HCT116 (cell line): ENCODE data around the gene GATAD2A. TPM values are rescaled to one million over a fixed set of nuclear protein-coding genes. Genes with fewer than 3 reads are reported as not detected.

ENCODE experiments used
- ATAC-seq: fragments of 200-7000 bp; cut with Tn5 transposase; 2 replicates; pipeline ENCODE4 v1.9.1; 2020; ENCODE audit warnings: mild to moderate bottlenecking, moderate library complexity
- BruUV-seq: library from RNA; stranded (reverse); fragments of 400-500 nt; replicated peaks from 2 replicates; lab custom pipeline; 2021; lab: Mats Ljungman, UMichigan
- CTCF ChIA-PET: fragments of 300-600 bp; sonication (Branson Sonifier 250); formaldehyde crosslinking; loops from one replicate; lab custom pipeline; 2021; ENCODE audit warnings: antibody characterized with exemption; lab: Charles Lee
- POLR2A ChIA-PET: fragments of 300-600, 350-600 bp; sonication (Branson Sonifier 250); formaldehyde crosslinking; loops from one replicate; lab custom pipeline; 2021; ENCODE audit warnings: antibody characterized with exemption; lab: Charles Lee
- RAD21 ChIA-PET, 2 experiments: fragments of 300-600 bp; sonication (Branson Sonifier 250); formaldehyde crosslinking; loops; one replicate each; lab custom pipeline; 2023; ENCODE audit warnings: low total read pairs in 2 of 2; ENCODE audit not compliant: uncharacterized antibody in 2 of 2, unreplicated experiment in 2 of 2, low non-redundant PET in 1 of 2; lab: Charles Lee
- DNase-seq: peaks from one replicate; pipeline ENCODE4 v3.0.0-alpha.2; 2010; ENCODE audit warnings: low read depth, low spot score
- H2AFZ ChIP-seq: fragments of 200-600 bp; shearing (Covaris generic), sonication (generic); 2 replicates; pipeline ENCODE4 v1.6.1; 2017; ENCODE audit warnings: low read depth, mixed run types, mixed read lengths, antibody characterized with exemption, low read length; ENCODE audit not compliant: poor library complexity, severe bottlenecking
- H3K27ac ChIP-seq: 2 replicates; pipeline ENCODE4 v1.5.1; 2012; ENCODE audit warnings: low read depth, low read length
- H3K27me3 ChIP-seq: fragments of 200-600 bp; sonication (generic); 2 replicates; pipeline ENCODE4 v1.6.1; 2016; ENCODE audit warnings: mixed run types, low read length, mixed read lengths; ENCODE audit not compliant: insufficient read depth
- H3K36me3 ChIP-seq, 2 experiments: fragments of 200-500 bp in 1 of 2; fragments of 200-600 bp in 1 of 2; sonication (Bioruptor generic) in 1 of 2; sonication (generic) in 1 of 2; 2 replicates each; pipeline versions ENCODE4 v1.5.1 to v1.6.1; 2014 to 2016; ENCODE audit warnings: low read length in 2 of 2, inconsistent platforms in 1 of 2, mixed read lengths in 1 of 2, mixed run types in 1 of 2; ENCODE audit not compliant: insufficient read depth in 2 of 2, control insufficient read depth in 1 of 2
- H3K4me1 ChIP-seq, 2 experiments: fragments of 200-600 bp in 1 of 2; sonication (generic) in 1 of 2; 2 replicates each; pipeline versions ENCODE4 v1.5.1 to v1.6.1; 2012 to 2017; ENCODE audit warnings: low read length in 2 of 2, inconsistent platforms in 1 of 2, mild to moderate bottlenecking in 1 of 2, mixed read lengths in 1 of 2, mixed run types in 1 of 2, moderate library complexity in 1 of 2; ENCODE audit not compliant: insufficient read depth in 2 of 2, control insufficient read depth in 1 of 2
- H3K4me2 ChIP-seq: fragments of 200-600 bp; sonication (generic); 2 replicates; pipeline ENCODE4 v1.6.1; 2017; ENCODE audit warnings: mixed run types, low read length, mixed read lengths
- H3K4me3 ChIP-seq, 2 experiments: fragments of 200-600 bp in 1 of 2; sonication (generic) in 1 of 2; replicated peaks in 1 of 2; 2 replicates each; pipeline ENCODE4 v1.5.1; 2011 to 2016; ENCODE audit warnings: low read length in 2 of 2, control low read depth in 1 of 2, low read depth in 1 of 2, mild to moderate bottlenecking in 1 of 2, mixed read lengths in 1 of 2, mixed run types in 1 of 2
- H3K79me2 ChIP-seq: fragments of 200-600 bp; sonication (generic); 2 replicates; pipeline ENCODE4 v1.6.1; 2017; ENCODE audit warnings: mild to moderate bottlenecking, mixed run types, low read length, moderate library complexity, mixed read lengths; ENCODE audit not compliant: insufficient read depth
- H3K9ac ChIP-seq: fragments of 200-600 bp; sonication (generic); 2 replicates; pipeline ENCODE4 v1.6.1; 2016; ENCODE audit warnings: low read length, mixed read lengths
- H3K9me2 ChIP-seq: fragments of 200-600 bp; sonication (generic), shearing (Covaris generic); 2 replicates; pipeline ENCODE4 v1.6.1; 2017; ENCODE audit warnings: mixed run types, mild to moderate bottlenecking, moderate library complexity; ENCODE audit not compliant: insufficient read depth
- H3K9me3 ChIP-seq, 2 experiments: fragments of 200-500 bp in 1 of 2; fragments of 200-600 bp in 1 of 2; sonication (Bioruptor generic) in 1 of 2; sonication (generic) in 1 of 2; 2 replicates each; pipeline ENCODE4 v1.6.1; 2014 to 2017; ENCODE audit warnings: low read length in 2 of 2, mixed read lengths in 2 of 2, inconsistent platforms in 1 of 2, low read depth in 1 of 2, mild to moderate bottlenecking in 1 of 2, mixed run types in 1 of 2, moderate library complexity in 1 of 2; ENCODE audit not compliant: control insufficient read depth in 1 of 2, insufficient read depth in 1 of 2
- H4K20me1 ChIP-seq: fragments of 200-600 bp; sonication (generic), shearing (Covaris generic); 2 replicates; pipeline ENCODE4 v1.6.1; 2017; ENCODE audit warnings: mixed run types, mild to moderate bottlenecking, moderate library complexity; ENCODE audit not compliant: insufficient read depth
- ATF3 ChIP-seq: IDR thresholded peaks from 2 replicates; pipeline ENCODE4 v1.6.1; 2012
- CBX3 ChIP-seq: IDR thresholded peaks from 2 replicates; pipeline ENCODE4 v1.6.1; 2012; ENCODE audit warnings: low read depth
- CEBPB ChIP-seq: IDR thresholded peaks from 2 replicates; pipeline ENCODE4 v1.6.1; 2012; ENCODE audit warnings: low read depth
- CTCF ChIP-seq, 3 experiments: fragments of 200-600 bp in 1 of 3; sonication (generic) in 1 of 3; IDR thresholded peaks in 2 of 3; conservative IDR thresholded peaks in 1 of 3; 2 replicates each; pipeline ENCODE4 v1.5.1; 2012 to 2017; ENCODE audit warnings: low read depth in 2 of 3, low read length in 2 of 3, antibody characterized with exemption in 1 of 3, borderline replicate concordance in 1 of 3, control low read depth in 1 of 3, mild to moderate bottlenecking in 1 of 3, mixed read lengths in 1 of 3, mixed run types in 1 of 3, moderate library complexity in 1 of 3; ENCODE audit not compliant: insufficient read depth in 1 of 3
- EGR1 ChIP-seq: IDR thresholded peaks from 2 replicates; pipeline ENCODE4 v1.6.1; 2012; ENCODE audit warnings: low read depth
- ELF1 ChIP-seq: IDR thresholded peaks from 2 replicates; pipeline ENCODE4 v1.6.1; 2012; ENCODE audit warnings: low read depth, borderline replicate concordance
- EZH2phosphoT487 ChIP-seq: fragments of 200-600 bp; IDR thresholded peaks from 2 replicates; pipeline ENCODE4 v1.6.1; 2018; ENCODE audit warnings: antibody characterized with exemption, borderline replicate concordance
- JUND ChIP-seq: IDR thresholded peaks from 2 replicates; pipeline ENCODE4 v1.6.1; 2012
- POLR2A ChIP-seq: IDR thresholded peaks from 2 replicates; pipeline ENCODE4 v1.7.0; 2011; ENCODE audit warnings: borderline replicate concordance; ENCODE audit not compliant: insufficient read depth, insufficient read length; ENCODE audit errors: extremely low read depth
- POLR2AphosphoS5 ChIP-seq: IDR thresholded peaks from 2 replicates; pipeline ENCODE4 v1.6.1; 2011; ENCODE audit warnings: mild to moderate bottlenecking, low read depth, low read length, moderate library complexity
- SIN3A ChIP-seq: IDR thresholded peaks from 2 replicates; pipeline ENCODE4 v1.6.1; 2012; ENCODE audit warnings: low read depth
- SP1 ChIP-seq: IDR thresholded peaks from 2 replicates; pipeline ENCODE4 v1.6.1; 2012; ENCODE audit warnings: low read depth
- SRF ChIP-seq: IDR thresholded peaks from 2 replicates; pipeline ENCODE4 v1.6.1; 2012; ENCODE audit warnings: low read depth
- TCF7L2 ChIP-seq: IDR thresholded peaks from 2 replicates; pipeline ENCODE4 v1.7.0; 2011; ENCODE audit warnings: borderline replicate concordance, inconsistent platforms; ENCODE audit not compliant: insufficient read depth, insufficient read length; ENCODE audit errors: extremely low read depth
- YY1 ChIP-seq: IDR thresholded peaks from 2 replicates; pipeline ENCODE4 v1.6.1; 2011; ENCODE audit warnings: low read length, low read depth, moderate library complexity, mild to moderate bottlenecking; ENCODE audit not compliant: insufficient replicate concordance; ENCODE audit errors: extremely low read depth
- ZNF274 ChIP-seq: fragments of 200-500 bp; sonication (Bioruptor generic); IDR thresholded peaks from 2 replicates; pipeline ENCODE4 v1.6.1; 2014; ENCODE audit warnings: mild to moderate bottlenecking, low read depth, low read length, inconsistent platforms
- intact Hi-C: fragments of 100-400 bp; cut with micrococcal nuclease; formaldehyde crosslinking; loops from 2 replicates; pipeline ENCODE4 v1.10.0; 2022
- total RNA-seq: library from RNA; stranded (reverse); gene quantifications from one replicate; pipeline ENCODE4 v1.2.1, GENCODE V29; 2021; ENCODE audit not compliant: unreplicated experiment

GATAD2A gene
- total RNA-seq, 1 experiment from 2014 or later = 130 TPM

GRCh38 chr19:19458110-19458816 lies 52.8 kb downstream of the GATAD2A start:
- Histone ChIP-seq H3K9me2 (no peaks in the 10 kb centered on the region), H3K79me2 (peaks cover 99% of the 10 kb centered on the region), H3K9me3 (no peaks in the 10 kb centered on the region), H3K36me3 (no peaks in the 10 kb centered on the region), H4K20me1 (peaks cover 8% of the 10 kb centered on the region; the same call in 1 of the 2 replicates), H3K27ac (no peak overlapping the region), H2AFZ (no peak overlapping the region), H3K4me3 (no peak overlapping the region), H3K27me3 (no peaks in the 10 kb centered on the region), H3K4me2 (no peak overlapping the region), H3K9ac (no peak overlapping the region), H3K4me1 (peaks cover 0 to 14% of the 10 kb centered on the region in 2 experiments; a peak in 2 of 4 replicates)
- no peak for DNase-seq
- TF ChIP-seq ATF3 (no peak), ZNF274 (no peak), POLR2AphosphoS5 (no peak), JUND (no peak), YY1 (no peak), ELF1 (no peak), EZH2phosphoT487 (no peak), SIN3A (no peak), CTCF (IDR thresholded peaks at IDR 0.05 in 2 of 3, conservative IDR thresholded peaks at IDR 0.05 in 1 of 3; ENCODE audit: borderline replicate concordance in 1 of 3, insufficient read depth in 1 of 3, low read depth in 2 of 3, low read length in 2 of 3) (no peak), CEBPB (no peak), POLR2A (no peak), TCF7L2 (no peak), SP1 (no peak), SRF (no peak), EGR1 (no peak), CBX3 (no peak)
- BruUV-seq = no TSS peak
- POLR2A ChIA-PET = no interaction called here
- RAD21 ChIA-PET = no interaction called here
- CTCF ChIA-PET = no interaction called here
- ATAC-seq = no peak
- intact Hi-C loops = no loop called here
